ENCODE results near the gene PPP4R1.
A peak's percentile ranks its signal among the peaks of the same experiment; 100 is the strongest.

Gene PPP4R1

DNA sequence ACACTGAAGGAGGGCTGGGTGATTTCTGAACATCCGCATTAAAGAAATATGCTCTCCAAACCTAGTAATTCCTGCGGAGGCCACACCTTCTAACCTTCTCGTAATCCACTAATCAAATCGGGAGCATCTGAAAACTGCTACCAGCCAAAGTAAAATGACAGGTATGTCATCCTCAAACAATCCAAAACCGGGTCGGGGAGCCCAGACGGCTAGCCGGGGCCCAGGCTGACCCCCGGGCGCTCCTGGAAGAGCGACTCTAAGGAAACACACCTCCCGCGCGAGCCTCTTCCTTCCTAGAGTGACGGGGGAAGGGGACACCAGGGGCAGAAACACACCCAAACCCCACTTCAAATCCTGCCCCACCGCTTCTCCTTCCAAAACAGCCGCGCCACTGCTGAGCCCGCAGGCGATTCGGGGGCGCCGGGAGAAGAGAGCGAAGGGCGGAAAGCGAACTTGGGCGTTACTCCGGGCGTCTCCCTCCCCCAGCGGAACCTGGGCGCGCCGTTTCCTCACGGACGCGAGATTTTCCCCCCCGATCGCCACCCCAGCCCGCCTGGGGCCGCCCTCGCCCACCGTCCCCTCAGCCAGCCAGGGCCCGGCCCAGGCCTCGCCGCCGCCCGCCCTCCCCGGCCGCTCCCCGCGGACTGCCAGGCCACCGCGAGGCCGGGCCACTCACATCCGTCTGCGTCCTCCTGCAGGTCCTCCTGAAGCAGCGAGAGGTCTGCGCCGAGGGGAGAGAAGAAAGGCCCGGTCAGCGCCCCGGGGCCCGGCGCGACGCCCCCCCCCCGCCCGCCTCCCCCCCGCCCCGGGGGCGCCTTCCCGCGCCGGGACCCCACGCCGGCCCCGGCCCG, 584 bp downstream of the PPP4R1 start:
- H2AK5ac ChIP-seq (ENCODE audit: low read length, severe bottlenecking), result no peak overlapping the region
- H3K9me3 ChIP-seq (ENCODE audit: control insufficient read depth, low read length), result no peaks in the 10 kb centered on the region
- H3K9ac ChIP-seq (ENCODE audit: low read length), result peak overlapping the region; percentile 95
- WGBS, result 1% methylated on average over 61 of the region's 78 CpGs
- H3K23ac ChIP-seq (ENCODE audit: low read length in 2 of 2), result peak overlapping the region in 1 of 2 experiments; percentile 93
- peaks cover 7% of the 10 kb centered on the region for H3K4me1 ChIP-seq (ENCODE audit: control insufficient read depth, insufficient read depth, low read depth, low read length)
- H3K36me3 ChIP-seq (ENCODE audit: control insufficient read depth in 1 of 2, insufficient read depth in 2 of 2, low read depth in 1 of 2, low read length in 2 of 2), result peaks cover 0 to 12% of the 10 kb centered on the region in 2 experiments
- no peak overlapping the region for H2AFZ ChIP-seq (ENCODE audit: low read depth, low read length)
- peak overlapping the region; percentile 79 for H2BK15ac ChIP-seq (ENCODE audit: low read depth, poor library complexity, severe bottlenecking)
- peak overlapping the region; percentile 87 for H3K27ac ChIP-seq (ENCODE audit: low read length, poor library complexity, severe bottlenecking)
- peak overlapping the region; percentile 77 to 88 for H3K4me3 ChIP-seq (ENCODE audit: insufficient read depth in 1 of 2, low read depth in 1 of 2, low read length in 2 of 2)
- peak overlapping the region in 1 of 2 experiments; percentile 91 for H3K14ac ChIP-seq (ENCODE audit: low read length in 2 of 2)
- H4K8ac ChIP-seq (ENCODE audit: low read length), result peak overlapping the region; percentile 92
- H3K79me1 ChIP-seq (replicated peaks; ENCODE audit: low read length, poor library complexity, severe bottlenecking), result no peaks in the 10 kb centered on the region
- peak overlapping the region; percentile 94 to 96 for H3K18ac ChIP-seq (ENCODE audit: low read depth in 1 of 2, low read length in 2 of 2)
- H2BK12ac ChIP-seq (ENCODE audit: low read length in 2 of 2), result peak overlapping the region in 1 of 2 experiments; percentile 31
- H3K4me2 ChIP-seq (ENCODE audit: low read length, poor library complexity, severe bottlenecking), result peak overlapping the region; percentile 74
- H2BK120ac ChIP-seq (ENCODE audit: low read depth, low read length), result peak overlapping the region; percentile 96
- peak overlapping the region; percentile 73 to 94 for H3K4ac ChIP-seq (ENCODE audit: low read depth in 1 of 2, low read length in 2 of 2)
- peak overlapping the region; percentile 83 for H4K91ac ChIP-seq (ENCODE audit: low read length)
- peak overlapping the region; percentile 73 for H2BK5ac ChIP-seq (ENCODE audit: low read depth, low read length, poor library complexity, severe bottlenecking)
- peak; percentile 70 for DNase-seq
- no peaks in the 10 kb centered on the region for H3K27me3 ChIP-seq (ENCODE audit: control insufficient read depth in 1 of 2, insufficient read depth in 1 of 2, low read length in 2 of 2)

DNA sequence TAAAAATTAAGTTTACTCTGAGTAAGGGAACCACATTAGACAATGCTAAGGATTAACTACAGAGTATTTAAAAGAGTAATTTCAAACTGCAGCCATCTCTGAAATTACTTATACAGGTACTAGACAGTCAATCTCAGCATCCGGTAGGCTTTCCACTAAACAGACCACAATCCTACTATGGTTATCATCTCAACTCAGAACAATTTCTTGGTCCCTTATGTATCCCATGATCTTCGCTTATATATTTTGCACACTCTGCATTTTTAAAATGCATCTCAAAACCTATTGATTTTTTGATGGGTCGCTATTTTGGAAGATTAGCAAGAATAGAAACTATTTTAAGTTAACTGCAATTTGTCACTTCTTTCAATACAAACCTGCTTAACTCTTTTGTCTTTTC, 1.4 kb downstream of the PPP4R1 start:
- no peak overlapping the region for H2AK5ac ChIP-seq (ENCODE audit: low read length, severe bottlenecking)
- no peak overlapping the region for H3K14ac ChIP-seq (ENCODE audit: low read length in 2 of 2)
- peak overlapping the region in 1 of 2 experiments; percentile 88 for H3K4me3 ChIP-seq (ENCODE audit: insufficient read depth in 1 of 2, low read depth in 1 of 2, low read length in 2 of 2)
- no peak overlapping the region for H3K23ac ChIP-seq (ENCODE audit: low read length in 2 of 2)
- DNase-seq, result no peak
- H3K18ac ChIP-seq (ENCODE audit: low read depth in 1 of 2, low read length in 2 of 2), result no peak overlapping the region
- no peaks in the 10 kb centered on the region for H3K9me3 ChIP-seq (ENCODE audit: control insufficient read depth, low read length)
- no peaks in the 10 kb centered on the region for H3K79me1 ChIP-seq (replicated peaks; ENCODE audit: low read length, poor library complexity, severe bottlenecking)
- H2BK12ac ChIP-seq (ENCODE audit: low read length in 2 of 2), result no peak overlapping the region
- H2BK15ac ChIP-seq (ENCODE audit: low read depth, poor library complexity, severe bottlenecking), result no peak overlapping the region
- no peaks in the 10 kb centered on the region for H3K27me3 ChIP-seq (ENCODE audit: control insufficient read depth in 1 of 2, insufficient read depth in 1 of 2, low read length in 2 of 2)
- H2BK120ac ChIP-seq (ENCODE audit: low read depth, low read length), result no peak overlapping the region
- H3K9ac ChIP-seq (ENCODE audit: low read length), result peak overlapping the region; percentile 95
- H4K8ac ChIP-seq (ENCODE audit: low read length), result no peak overlapping the region
- no peak overlapping the region for H2BK5ac ChIP-seq (ENCODE audit: low read depth, low read length, poor library complexity, severe bottlenecking)
- no peak overlapping the region for H4K91ac ChIP-seq (ENCODE audit: low read length)
- peaks cover 7% of the 10 kb centered on the region for H3K4me1 ChIP-seq (ENCODE audit: control insufficient read depth, insufficient read depth, low read depth, low read length)
- peaks cover 0 to 12% of the 10 kb centered on the region in 2 experiments for H3K36me3 ChIP-seq (ENCODE audit: control insufficient read depth in 1 of 2, insufficient read depth in 2 of 2, low read depth in 1 of 2, low read length in 2 of 2)
- peak overlapping the region; percentile 74 for H3K4me2 ChIP-seq (ENCODE audit: low read length, poor library complexity, severe bottlenecking)
- no peak overlapping the region for H3K4ac ChIP-seq (ENCODE audit: low read depth in 1 of 2, low read length in 2 of 2)
- WGBS, result 37% methylated on average over 2 of the region's 3 CpGs
- H3K27ac ChIP-seq (ENCODE audit: low read length, poor library complexity, severe bottlenecking), result no peak overlapping the region
- no peak overlapping the region for H2AFZ ChIP-seq (ENCODE audit: low read depth, low read length)

DNA sequence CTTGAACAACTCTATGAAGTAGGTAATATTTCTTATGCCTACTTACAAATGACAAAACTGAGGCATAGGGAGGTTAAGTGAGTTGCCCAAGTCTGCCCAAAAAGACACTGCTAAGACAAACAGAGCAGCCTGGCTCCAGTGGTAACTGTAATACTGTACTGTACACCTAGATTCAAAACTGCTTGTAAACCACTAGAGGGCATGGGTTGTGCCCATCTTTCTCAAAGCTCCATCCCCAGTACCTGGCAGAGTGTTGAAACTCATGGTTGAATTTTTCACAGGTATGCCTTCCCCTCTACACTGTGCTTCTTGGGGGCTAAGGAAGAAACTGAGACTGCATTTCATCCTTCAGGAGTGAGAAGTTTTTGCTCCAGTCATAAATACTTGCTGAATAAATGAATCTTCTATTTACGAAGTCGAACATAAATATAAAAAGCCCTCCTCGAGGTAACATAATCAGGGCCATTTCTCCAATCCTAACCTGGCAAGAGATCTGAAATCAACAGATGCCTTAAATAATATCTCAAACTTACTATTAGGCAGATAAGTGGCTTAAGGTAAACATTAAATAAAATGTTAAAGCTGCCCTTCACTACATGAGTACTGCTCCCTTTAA, 2.0 kb downstream of the PPP4R1 start:
- Histone ChIP-seq H4K8ac (ENCODE audit: low read length) (no peak overlapping the region), H3K27ac (ENCODE audit: low read length, poor library complexity, severe bottlenecking) (no peak overlapping the region), H2BK120ac (ENCODE audit: low read depth, low read length) (no peak overlapping the region), H3K18ac (ENCODE audit: low read depth in 1 of 2, low read length in 2 of 2) (no peak overlapping the region), H2BK15ac (ENCODE audit: low read depth, poor library complexity, severe bottlenecking) (no peak overlapping the region), H3K4me3 (ENCODE audit: insufficient read depth in 1 of 2, low read depth in 1 of 2, low read length in 2 of 2) (peak overlapping the region in 1 of 2 experiments; percentile 88), H3K79me1 (replicated peaks; ENCODE audit: low read length, poor library complexity, severe bottlenecking) (no peaks in the 10 kb centered on the region), H3K4ac (ENCODE audit: low read depth in 1 of 2, low read length in 2 of 2) (no peak overlapping the region), H3K27me3 (ENCODE audit: control insufficient read depth in 1 of 2, insufficient read depth in 1 of 2, low read length in 2 of 2) (no peaks in the 10 kb centered on the region), H3K23ac (ENCODE audit: low read length in 2 of 2) (no peak overlapping the region), H3K4me2 (ENCODE audit: low read length, poor library complexity, severe bottlenecking) (peak overlapping the region; percentile 49), H3K4me1 (ENCODE audit: control insufficient read depth, insufficient read depth, low read depth, low read length) (peaks cover 6% of the 10 kb centered on the region), H2BK12ac (ENCODE audit: low read length in 2 of 2) (no peak overlapping the region), H3K36me3 (ENCODE audit: control insufficient read depth in 1 of 2, insufficient read depth in 2 of 2, low read depth in 1 of 2, low read length in 2 of 2) (peaks cover 0 to 12% of the 10 kb centered on the region in 2 experiments), H2BK5ac (ENCODE audit: low read depth, low read length, poor library complexity, severe bottlenecking) (no peak overlapping the region), H3K14ac (ENCODE audit: low read length in 2 of 2) (no peak overlapping the region), H4K91ac (ENCODE audit: low read length) (no peak overlapping the region), H2AK5ac (ENCODE audit: low read length, severe bottlenecking) (no peak overlapping the region), H3K9me3 (ENCODE audit: control insufficient read depth, low read length) (no peaks in the 10 kb centered on the region), H2AFZ (ENCODE audit: low read depth, low read length) (no peak overlapping the region), H3K9ac (ENCODE audit: low read length) (peak overlapping the region; percentile 95)
- 66% methylated on average over 3 of the region's 3 CpGs for WGBS
- DNase-seq, result peak; percentile 66

DNA sequence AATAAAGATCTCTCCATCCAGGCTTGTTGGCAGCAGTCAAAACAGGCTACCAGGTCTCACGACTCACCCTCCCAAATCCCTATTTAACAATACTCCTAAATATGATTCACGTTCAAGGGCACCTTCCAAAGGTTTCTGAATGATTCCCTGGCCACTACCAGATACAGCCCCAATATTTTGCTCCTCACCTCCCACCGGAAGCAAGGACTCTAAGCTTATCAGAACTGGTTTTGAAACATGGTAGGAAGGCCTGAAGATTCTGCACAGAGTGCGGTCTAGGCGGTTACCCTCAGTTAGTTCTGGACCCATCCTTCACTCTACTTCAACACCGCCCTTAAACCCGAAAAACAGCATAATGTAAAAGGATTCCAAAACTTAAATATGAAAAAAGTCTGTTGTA, 5.2 kb downstream of the PPP4R1 start:
- Histone ChIP-seq H3K27me3 (ENCODE audit: control insufficient read depth in 1 of 2, insufficient read depth in 1 of 2, low read length in 2 of 2) (no peaks in the 10 kb centered on the region), H3K4me2 (ENCODE audit: low read length, poor library complexity, severe bottlenecking) (no peak overlapping the region), H4K91ac (ENCODE audit: low read length) (no peak overlapping the region), H2BK12ac (ENCODE audit: low read length in 2 of 2) (no peak overlapping the region), H3K23ac (ENCODE audit: low read length in 2 of 2) (no peak overlapping the region), H3K4me3 (ENCODE audit: insufficient read depth in 1 of 2, low read depth in 1 of 2, low read length in 2 of 2) (no peak overlapping the region), H3K14ac (ENCODE audit: low read length in 2 of 2) (no peak overlapping the region), H2AK5ac (ENCODE audit: low read length, severe bottlenecking) (no peak overlapping the region), H3K4ac (ENCODE audit: low read depth in 1 of 2, low read length in 2 of 2) (no peak overlapping the region), H3K79me1 (replicated peaks; ENCODE audit: low read length, poor library complexity, severe bottlenecking) (peaks cover 1% of the 10 kb centered on the region), H3K27ac (ENCODE audit: low read length, poor library complexity, severe bottlenecking) (no peak overlapping the region), H3K9ac (ENCODE audit: low read length) (peak overlapping the region; percentile 30), H3K18ac (ENCODE audit: low read depth in 1 of 2, low read length in 2 of 2) (no peak overlapping the region), H2BK120ac (ENCODE audit: low read depth, low read length) (no peak overlapping the region), H2BK15ac (ENCODE audit: low read depth, poor library complexity, severe bottlenecking) (no peak overlapping the region), H4K8ac (ENCODE audit: low read length) (no peak overlapping the region), H3K9me3 (ENCODE audit: control insufficient read depth, low read length) (no peaks in the 10 kb centered on the region), H3K4me1 (ENCODE audit: control insufficient read depth, insufficient read depth, low read depth, low read length) (peaks cover 2% of the 10 kb centered on the region), H2AFZ (ENCODE audit: low read depth, low read length) (no peak overlapping the region), H3K36me3 (ENCODE audit: control insufficient read depth in 1 of 2, insufficient read depth in 2 of 2, low read depth in 1 of 2, low read length in 2 of 2) (peaks cover 3 to 12% of the 10 kb centered on the region in 2 experiments), H2BK5ac (ENCODE audit: low read depth, low read length, poor library complexity, severe bottlenecking) (no peak overlapping the region)
- WGBS, result 89% methylated on average over 7 of the region's 7 CpGs
- no peak for DNase-seq
